HTR-8/SVneo (cell line): ENCODE data around the gene HPS1.

ENCODE experiments used
- DNase-seq: peaks from one replicate; pipeline ENCODE4 v3.0.0; 2011; ENCODE audit warnings: low spot score, mixed read lengths; ENCODE audit not compliant: insufficient read length
- FAIRE-seq: peaks from 2 replicates; lab custom pipeline; 2011; peaks lifted over from hg19 to GRCh38; lab: Jason Lieb, UNC

Gene HPS1

GRCh38 chr10:98466861-98467505 lies 20.2 kb upstream of the HPS1 start:
- DNase-seq: no peak
- no peak for FAIRE-seq

GRCh38 chr10:98465866-98466265 lies 19.1 kb upstream of the HPS1 start:
- FAIRE-seq: no peak
- DNase-seq: no peak

DNA sequence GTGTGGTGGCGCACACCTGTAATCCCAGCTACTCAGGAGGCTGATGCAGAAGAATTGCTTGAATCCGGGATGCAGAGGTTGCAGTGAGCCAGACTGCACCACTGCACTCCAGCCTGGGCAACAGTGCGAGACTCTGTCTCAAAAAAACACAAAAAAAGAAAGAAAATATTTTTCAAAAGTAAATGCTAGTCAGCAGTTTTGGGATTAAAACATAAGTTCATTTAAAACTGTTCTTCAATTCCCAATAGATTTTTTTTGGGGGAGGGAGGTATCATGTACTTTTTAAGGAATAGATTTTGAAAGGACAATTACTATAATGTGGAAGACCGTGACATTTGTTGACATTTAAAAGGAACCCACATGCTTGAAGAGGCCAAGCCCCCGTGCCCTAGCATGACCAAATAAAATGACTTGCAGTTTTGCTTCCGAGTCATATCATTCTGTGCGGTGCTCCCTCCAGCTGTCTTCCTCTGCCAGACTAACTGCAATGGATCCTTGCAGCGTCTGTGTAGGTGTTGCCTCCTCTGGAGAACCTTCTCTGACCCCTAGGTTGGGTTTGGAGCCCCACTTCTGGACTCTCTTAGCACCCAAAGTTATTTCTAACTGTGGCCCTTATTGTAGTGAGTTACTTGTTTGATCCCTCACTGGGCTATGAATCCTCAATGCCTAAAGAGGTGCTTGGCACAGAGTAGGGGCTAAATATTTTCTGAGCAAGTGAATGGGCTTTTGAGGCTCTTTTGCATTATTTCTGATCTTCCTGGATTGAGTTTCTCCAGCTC lies 17.4 kb upstream of the HPS1 start:
- DNase-seq (no peak), FAIRE-seq (no peak)

- DNase-seq (no peak), FAIRE-seq (no peak)
These were observed 16.3 kb upstream of the HPS1 start for GRCh38 chr10:98463016-98463415.

DNA sequence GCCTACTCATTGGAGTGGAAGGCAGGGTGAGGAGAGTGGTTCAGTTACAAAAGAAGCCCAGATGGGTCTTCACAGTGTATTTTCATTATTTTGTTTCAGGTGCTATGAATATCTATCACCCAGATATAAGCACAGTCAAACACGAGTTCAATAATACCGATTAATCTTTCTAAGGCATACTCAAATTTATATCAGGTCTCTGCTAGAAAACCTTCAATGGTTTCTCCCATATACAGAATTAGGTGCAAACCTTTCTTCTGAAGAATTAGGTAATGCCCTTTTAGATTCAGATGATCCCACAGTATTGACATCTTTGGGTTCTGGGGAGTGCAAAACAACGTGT lies 14.7 kb upstream of the HPS1 start:
- FAIRE-seq (no peak), DNase-seq (no peak)

GRCh38 chr10:98460837-98461499 lies 14.2 kb upstream of the HPS1 start:
- peak; percentile 80 for DNase-seq
- peak; percentile 84 for FAIRE-seq

- FAIRE-seq (no peak), DNase-seq (no peak)
These were observed 12.4 kb upstream of the HPS1 start for GRCh38 chr10:98458809-98459784.

DNA sequence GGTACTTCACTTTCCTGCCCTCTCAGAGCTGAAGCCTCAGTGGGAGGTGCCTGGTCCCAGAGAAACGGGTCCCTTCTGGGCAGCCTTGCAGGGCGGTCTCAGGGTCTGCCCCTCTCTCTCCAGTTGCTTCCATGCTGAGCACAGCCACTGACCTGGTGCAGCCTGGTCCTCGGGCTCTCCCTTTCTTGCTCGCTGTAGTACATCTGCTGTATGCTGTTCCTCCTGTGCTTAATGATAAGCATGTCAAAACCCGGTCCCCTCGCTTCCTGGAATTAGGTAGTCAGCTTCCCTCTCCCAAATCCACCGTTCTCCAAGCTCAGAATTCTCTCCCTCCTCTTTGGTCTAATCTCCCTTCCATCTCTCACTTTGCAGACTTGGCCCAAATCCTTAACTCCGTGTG lies 11.0 kb upstream of the HPS1 start:
- FAIRE-seq (no peak), DNase-seq (no peak)

DNA sequence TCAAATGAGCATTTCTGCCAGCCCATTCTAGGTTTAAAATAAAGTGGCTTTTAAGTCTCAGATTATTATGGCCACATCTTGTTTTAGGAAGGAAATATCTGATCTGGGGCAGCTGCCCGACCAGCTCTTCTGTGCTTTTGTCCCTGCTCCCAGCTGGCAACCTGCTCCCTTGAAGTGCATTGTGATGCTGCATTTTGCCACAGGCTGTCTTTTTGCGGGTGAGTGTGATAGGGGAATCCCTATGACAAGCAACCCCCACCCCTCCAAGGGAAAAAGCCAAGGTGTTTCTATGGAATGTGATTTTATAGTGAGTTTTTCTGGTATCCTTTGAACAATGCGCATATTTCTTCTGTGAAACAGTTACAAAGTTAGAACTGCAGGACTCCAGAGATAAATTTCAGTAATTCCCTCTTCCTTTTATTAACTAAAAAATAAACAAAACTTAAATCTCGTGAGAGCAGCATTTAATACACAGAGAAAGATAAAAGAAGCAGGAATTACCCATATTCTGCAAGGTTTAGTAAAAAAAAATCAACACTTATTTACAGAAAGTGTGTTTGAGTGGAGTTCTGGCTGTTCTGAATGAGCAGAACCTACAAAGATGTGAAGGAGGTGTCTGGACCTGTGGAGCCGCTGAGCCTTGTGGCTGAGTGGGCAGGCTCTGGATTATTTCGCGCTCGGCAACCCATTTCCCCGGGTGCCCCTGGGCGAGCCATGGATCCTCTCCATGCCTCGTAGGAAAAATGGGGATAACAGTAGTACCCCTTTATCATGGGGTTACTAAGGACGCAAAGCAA lies 10.1 kb upstream of the HPS1 start:
- no peak for DNase-seq
- FAIRE-seq: no peak

DNA sequence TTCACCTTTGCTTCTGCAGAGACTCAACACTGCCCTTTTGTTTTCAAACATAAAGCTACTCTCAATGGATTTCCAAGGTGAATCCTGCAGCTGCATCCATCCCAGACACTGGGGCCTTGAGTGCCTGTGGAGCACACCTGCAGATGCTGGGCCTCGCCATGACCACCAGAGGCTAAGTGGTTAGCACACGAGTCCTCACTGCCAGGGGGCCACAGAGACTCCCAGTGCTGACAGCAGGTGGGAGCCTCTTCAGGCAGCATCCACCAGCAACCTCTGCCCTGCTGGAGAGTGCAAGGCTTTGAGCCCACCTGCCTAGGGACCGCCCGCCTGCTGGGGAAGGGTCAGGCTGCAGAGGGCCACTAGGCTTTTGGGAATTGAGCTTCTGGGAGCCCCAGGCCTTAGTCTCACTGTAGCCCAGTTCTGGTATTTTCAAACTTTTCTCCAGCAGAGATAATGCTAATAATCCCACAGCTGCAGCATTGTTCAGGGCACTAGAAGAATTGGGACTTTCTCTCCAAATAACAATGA lies 9.4 kb upstream of the HPS1 start:
- FAIRE-seq (no peak), DNase-seq (no peak)

DNA sequence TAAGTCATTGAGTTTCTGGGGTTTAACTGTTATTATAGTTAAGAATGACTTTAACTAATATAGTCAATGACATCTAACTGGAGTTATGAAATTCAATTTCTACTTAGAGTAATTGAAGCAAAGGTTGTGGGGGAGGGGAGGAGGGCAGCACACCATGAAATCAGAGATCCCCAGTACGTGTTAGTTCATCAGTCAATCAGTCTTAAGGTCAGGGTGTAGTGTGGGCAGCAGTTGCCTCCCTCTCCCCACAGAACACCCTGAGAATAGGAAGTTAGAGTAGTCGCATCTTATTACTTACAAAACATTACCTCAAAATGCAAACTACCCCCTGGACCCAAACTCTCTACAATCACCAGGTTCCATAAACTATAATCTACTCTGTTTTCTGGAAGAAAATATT lies 7.0 kb upstream of the HPS1 start:
- DNase-seq (no peak), FAIRE-seq (no peak)

DNA sequence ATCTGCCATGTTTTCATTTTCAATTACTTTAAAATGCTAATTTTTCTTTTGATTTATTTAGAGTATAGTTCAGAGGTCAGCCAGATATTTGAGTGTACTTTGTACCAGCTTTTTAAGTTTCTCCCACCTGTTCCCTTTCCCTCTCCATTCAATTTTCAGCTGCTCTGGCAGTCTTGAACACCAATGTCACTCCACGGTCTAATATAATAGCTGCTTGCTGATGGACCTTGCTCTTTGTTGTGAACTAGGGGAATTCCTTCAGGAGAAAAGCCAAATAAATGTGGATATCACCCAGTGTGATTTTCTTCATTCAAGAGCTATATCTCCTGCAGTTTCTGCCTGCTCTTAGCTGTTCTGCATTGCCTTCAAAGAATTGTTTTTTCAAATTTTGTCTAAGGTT lies 3.9 kb upstream of the HPS1 start:
- DNase-seq: no peak
- no peak for FAIRE-seq

- FAIRE-seq (no peak), DNase-seq (no peak)
These were observed 2.6 kb upstream of the HPS1 start for GRCh38 chr10:98449287-98449686.

GRCh38 chr10:98446151-98446660 lies 529 bp downstream of the HPS1 start:
- DNase-seq: peak; percentile 31

GRCh38 chr10:98445200-98445812 lies 1.4 kb downstream of the HPS1 start:
- DNase-seq (no peak), FAIRE-seq (no peak)

More at GRCh38 chr10:98446151-98446660, 529 bp downstream of the HPS1 start:
- no peak for FAIRE-seq

- DNase-seq (no peak), FAIRE-seq (no peak)
These were observed 2.3 kb downstream of the HPS1 start for GRCh38 chr10:98444314-98445006.

GRCh38 chr10:98438715-98439114 lies 8.0 kb downstream of the HPS1 start:
- DNase-seq (no peak), FAIRE-seq (no peak)

DNA sequence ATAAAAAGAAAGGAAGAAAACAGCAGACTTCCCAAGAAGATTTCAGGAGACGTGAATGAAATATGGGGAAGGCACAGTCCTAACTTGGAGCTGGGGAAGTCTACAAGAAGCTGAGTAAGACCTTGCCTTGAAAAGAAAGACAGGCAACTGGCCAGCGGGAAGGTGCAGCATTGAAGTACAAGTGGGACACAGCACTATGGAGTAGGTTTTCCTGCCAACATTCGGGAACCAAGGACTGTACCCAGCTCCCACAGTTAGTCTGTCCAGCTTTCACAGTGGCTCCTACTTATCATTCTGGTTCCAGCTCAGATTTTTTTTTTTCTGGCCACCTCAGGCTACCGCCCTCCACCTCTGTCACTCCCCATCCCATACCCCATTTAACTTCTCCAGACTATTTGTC lies 10.0 kb downstream of the HPS1 start:
- no peak for FAIRE-seq

More for the DNA sequence above, 10.0 kb downstream of the HPS1 start:
- DNase-seq: no peak
